PC-9 (cell line): Measurements from ENCODE around the gene CALCOCO2. TPM values are rescaled to one million over a fixed set of nuclear protein-coding genes. Genes with fewer than 3 reads are reported as not detected.

Experiments used
- BruUV-seq: library from RNA; stranded (reverse); fragments of 400-500 nt; replicated peaks from 2 replicates; lab custom pipeline; 2021; lab: Mats Ljungman, UMichigan
- CTCF ChIA-PET: fragments of 300-600 bp; sonication (Branson Sonifier 250); formaldehyde crosslinking; loops from one replicate; lab custom pipeline; 2022; ENCODE audit warnings: antibody characterized with exemption; lab: Charles Lee
- POLR2A ChIA-PET: fragments of 300-600 bp; sonication (Branson Sonifier 250); formaldehyde crosslinking; loops from one replicate; lab custom pipeline; 2022; ENCODE audit warnings: antibody characterized with exemption; ENCODE audit not compliant: unreplicated experiment; lab: Charles Lee
- DNase-seq, 2 experiments: peaks; one replicate each; pipeline versions ENCODE4 v3.0.0 to v3.0.0-alpha.2; 2015 to 2022; ENCODE audit warnings: mixed read lengths in 1 of 2
- H2AFZ ChIP-seq: fragments of 200-600 bp; sonication (generic); 2 replicates; pipeline ENCODE4 v1.8.1; 2017; ENCODE audit warnings: antibody characterized with exemption
- H3F3A ChIP-seq: fragments of 200-600 bp; sonication (generic); 2 replicates; pipeline ENCODE4 v1.8.1; 2017; ENCODE audit warnings: antibody characterized with exemption, mild to moderate bottlenecking, low read depth; ENCODE audit not compliant: insufficient read depth
- H3K27ac ChIP-seq: fragments of 200-600 bp; sonication (generic); 2 replicates; pipeline ENCODE4 v1.6.1; 2016; ENCODE audit warnings: mixed run types
- H3K27me3 ChIP-seq: fragments of 200-600 bp; sonication (generic); 2 replicates; pipeline ENCODE4 v1.6.1; 2016; ENCODE audit warnings: low read depth, mixed run types; ENCODE audit not compliant: insufficient read depth
- H3K36me3 ChIP-seq: fragments of 200-600 bp; sonication (generic); 2 replicates; pipeline ENCODE4 v1.6.1; 2016; ENCODE audit warnings: low read depth, mixed run types
- H3K4me1 ChIP-seq: fragments of 200-600 bp; sonication (generic); replicated peaks from 2 replicates; pipeline ENCODE4 v1.6.1; 2016; ENCODE audit warnings: mixed run types; ENCODE audit not compliant: insufficient read depth
- H3K4me2 ChIP-seq: fragments of 200-600 bp; sonication (generic); 2 replicates; pipeline ENCODE4 v1.6.1; 2017; ENCODE audit warnings: mixed run types
- H3K4me3 ChIP-seq: fragments of 200-600 bp; sonication (generic); 2 replicates; pipeline ENCODE4 v1.6.1; 2016; ENCODE audit warnings: mixed run types
- H3K79me2 ChIP-seq: fragments of 200-600 bp; sonication (generic); 2 replicates; pipeline ENCODE4 v1.6.1; 2017; ENCODE audit warnings: low read depth, mixed run types
- H3K9me2 ChIP-seq: fragments of 200-600 bp; sonication (generic); 2 replicates; pipeline ENCODE4 v1.8.1; 2017; ENCODE audit warnings: mild to moderate bottlenecking; ENCODE audit not compliant: insufficient read depth
- H3K9me3 ChIP-seq: fragments of 200-600 bp; sonication (generic); 2 replicates; pipeline ENCODE4 v1.8.1; 2016; ENCODE audit warnings: low read depth; ENCODE audit not compliant: insufficient read depth
- H4K20me1 ChIP-seq: fragments of 200-600 bp; sonication (generic); 2 replicates; pipeline ENCODE4 v1.8.1; 2017; ENCODE audit not compliant: insufficient read depth
- EZH2 ChIP-seq: fragments of 200-600 bp; sonication (generic); IDR thresholded peaks from 2 replicates; pipeline ENCODE4 v1.8.0; 2017; ENCODE audit warnings: antibody characterized with exemption, low read depth
- intact Hi-C: fragments of 100-400 bp; cut with micrococcal nuclease; formaldehyde crosslinking; loops from one replicate; pipeline ENCODE4 v1.10.0; 2022; ENCODE audit not compliant: unreplicated experiment
- total RNA-seq: library from RNA; stranded (reverse); gene quantifications from 2 replicates; pipeline ENCODE4 v1.2.3, GENCODE V29; 2021
- TF ChIP-seq, protein P1 (sequence below): fragments of 200-600 bp; sonication (generic); conservative IDR thresholded peaks from 2 replicates; pipeline ENCODE4 v1.6.1; 2017; ENCODE audit warnings: mixed run types, antibody characterized with exemption, mild to moderate bottlenecking, moderate library complexity

CALCOCO2 gene
- total RNA-seq, 1 experiment from 2014 or later, result 95.9 TPM

DNA sequence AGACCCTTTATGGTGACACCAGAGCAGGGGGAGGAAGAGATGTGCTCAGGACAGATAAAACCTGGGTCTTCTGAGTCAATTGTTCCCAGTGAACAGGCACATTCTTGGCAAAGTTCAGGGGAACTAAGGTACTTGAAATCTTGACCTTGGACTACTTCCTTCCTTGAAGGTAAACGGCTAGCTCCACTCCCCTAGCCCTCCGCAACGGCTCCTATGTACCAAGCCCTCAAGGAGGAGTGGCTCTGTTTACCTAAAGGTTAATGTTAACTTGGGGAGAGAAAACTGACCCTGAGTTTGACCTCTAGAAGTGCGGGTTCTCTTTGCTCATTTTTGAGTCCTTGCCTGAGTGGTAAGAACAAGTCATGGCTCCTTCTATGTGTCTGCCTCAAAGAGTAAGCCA lies 21.7 kb upstream of the CALCOCO2 start:
- BruUV-seq, result no TSS peak
- no peaks in the 10 kb centered on the region for H3K36me3 ChIP-seq
- ChIA-PET CTCF (interaction anchor here (0.6 kb wide), 1 partner anchor 105 kb away, joined by 7 read pairs; no protein-coding TSS in a partner anchor), POLR2A (no interaction called here)
- H3K4me1 ChIP-seq, result no peaks in the 10 kb centered on the region
- H3K4me2 ChIP-seq, result no peak overlapping the region
- TF ChIP-seq EZH2, result no peak
- TF ChIP-seq, protein P1, sequence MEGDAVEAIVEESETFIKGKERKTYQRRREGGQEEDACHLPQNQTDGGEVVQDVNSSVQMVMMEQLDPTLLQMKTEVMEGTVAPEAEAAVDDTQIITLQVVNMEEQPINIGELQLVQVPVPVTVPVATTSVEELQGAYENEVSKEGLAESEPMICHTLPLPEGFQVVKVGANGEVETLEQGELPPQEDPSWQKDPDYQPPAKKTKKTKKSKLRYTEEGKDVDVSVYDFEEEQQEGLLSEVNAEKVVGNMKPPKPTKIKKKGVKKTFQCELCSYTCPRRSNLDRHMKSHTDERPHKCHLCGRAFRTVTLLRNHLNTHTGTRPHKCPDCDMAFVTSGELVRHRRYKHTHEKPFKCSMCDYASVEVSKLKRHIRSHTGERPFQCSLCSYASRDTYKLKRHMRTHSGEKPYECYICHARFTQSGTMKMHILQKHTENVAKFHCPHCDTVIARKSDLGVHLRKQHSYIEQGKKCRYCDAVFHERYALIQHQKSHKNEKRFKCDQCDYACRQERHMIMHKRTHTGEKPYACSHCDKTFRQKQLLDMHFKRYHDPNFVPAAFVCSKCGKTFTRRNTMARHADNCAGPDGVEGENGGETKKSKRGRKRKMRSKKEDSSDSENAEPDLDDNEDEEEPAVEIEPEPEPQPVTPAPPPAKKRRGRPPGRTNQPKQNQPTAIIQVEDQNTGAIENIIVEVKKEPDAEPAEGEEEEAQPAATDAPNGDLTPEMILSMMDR, result no peak
- no peaks in the 10 kb centered on the region for H3F3A ChIP-seq
- peaks cover 6% of the 10 kb centered on the region; the same call in 1 of the 2 replicates for H3K27me3 ChIP-seq
- no peak overlapping the region for H3K4me3 ChIP-seq
- DNase-seq, result no peak
- H3K27ac ChIP-seq, result no peak overlapping the region
- intact Hi-C loops, result no loop called here
- H3K79me2 ChIP-seq, result no peaks in the 10 kb centered on the region
- H2AFZ ChIP-seq, result no peak overlapping the region
- H4K20me1 ChIP-seq, result no peaks in the 10 kb centered on the region
- no peaks in the 10 kb centered on the region for H3K9me3 ChIP-seq
- no peaks in the 10 kb centered on the region for H3K9me2 ChIP-seq

DNA sequence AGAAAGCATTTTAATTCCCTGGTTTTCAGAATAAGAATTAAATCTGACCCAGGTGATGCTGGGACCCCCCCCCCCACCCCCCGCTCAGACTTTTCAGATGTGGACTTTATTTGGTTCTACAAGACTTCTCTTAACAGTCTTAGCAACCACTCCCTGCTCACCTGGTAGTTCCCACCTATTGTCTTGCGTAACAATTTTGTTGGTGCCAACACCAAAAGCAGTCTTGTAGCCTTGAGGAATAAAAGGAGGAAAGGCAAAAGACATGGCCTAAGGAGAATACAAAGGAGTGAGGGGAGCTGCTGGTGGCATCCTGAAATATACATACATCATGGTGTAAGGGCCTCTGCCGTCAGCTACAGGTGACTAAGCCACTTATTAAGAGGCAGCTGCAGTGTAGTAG lies 18.8 kb upstream of the CALCOCO2 start:
- ChIA-PET CTCF (interaction anchor here (0.6 to 1.1 kb wide), 3 partner anchors 67 to 188 kb away, joined by 4 to 6 read pairs (median 5); no protein-coding TSS in a partner anchor), POLR2A (no interaction called here)
- no peak overlapping the region for H3K4me3 ChIP-seq
- H2AFZ ChIP-seq, result no peak overlapping the region
- H3K79me2 ChIP-seq, result no peaks in the 10 kb centered on the region
- no peak overlapping the region for H3K27ac ChIP-seq
- no peak for DNase-seq
- no peaks in the 10 kb centered on the region for H3K36me3 ChIP-seq
- H3K9me3 ChIP-seq, result no peaks in the 10 kb centered on the region
- intact Hi-C loops, result no loop called here
- H4K20me1 ChIP-seq, result no peaks in the 10 kb centered on the region
- no peak overlapping the region for H3K4me2 ChIP-seq
- peaks cover 9% of the 10 kb centered on the region; the same call in 1 of the 2 replicates for H3F3A ChIP-seq
- peaks cover 14% of the 10 kb centered on the region; the same call in 1 of the 2 replicates for H3K27me3 ChIP-seq
- no peaks in the 10 kb centered on the region for H3K4me1 ChIP-seq
- H3K9me2 ChIP-seq, result no peaks in the 10 kb centered on the region
- no peak for TF ChIP-seq EZH2
- TF ChIP-seq, protein P1, result no peak
- BruUV-seq, result no TSS peak

GRCh38 chr17:48814504-48814903 lies 16.3 kb upstream of the CALCOCO2 start:
- no peaks in the 10 kb centered on the region for H3K36me3 ChIP-seq
- TF ChIP-seq EZH2, result no peak
- TF ChIP-seq, protein P1, result peak; percentile 75
- H3K4me1 ChIP-seq, result 0 out of 2 replicates have a peak, but pooled peaks cover 3% of the 10 kb centered on the region
- no peaks in the 10 kb centered on the region for H4K20me1 ChIP-seq
- H3K79me2 ChIP-seq, result no peaks in the 10 kb centered on the region
- BruUV-seq, result no TSS peak
- peaks cover 9% of the 10 kb centered on the region; the same call in 1 of the 2 replicates for H3F3A ChIP-seq
- no peaks in the 10 kb centered on the region for H3K9me3 ChIP-seq
- CTCF ChIA-PET, result interaction anchor here (0.6 to 2.5 kb wide), 2 partner anchors 64 to 90 kb away, joined by 3 to 6 read pairs; no protein-coding TSS in a partner anchor
- POLR2A ChIA-PET, result no interaction called here
- no peak overlapping the region for H2AFZ ChIP-seq
- H3K27ac ChIP-seq, result no peak overlapping the region
- no peak overlapping the region for H3K4me2 ChIP-seq
- H3K27me3 ChIP-seq, result peaks cover 14% of the 10 kb centered on the region; the same call in 1 of the 2 replicates
- no peaks in the 10 kb centered on the region for H3K9me2 ChIP-seq
- intact Hi-C loops, result loop anchor here (2.0 kb wide), 1 partner anchor 64 kb away; no protein-coding TSS in a partner anchor
- DNase-seq, result peak in 1 of 2 experiments; percentile 23
- H3K4me3 ChIP-seq, result no peak overlapping the region
